Caco-2 (cell line): ENCODE data around the gene OR10J5. TPM values are rescaled to one million over a fixed set of nuclear protein-coding genes. Genes with fewer than 3 reads are reported as not detected.
"Not testable (repeated sequence)": the region's sequence is repeated elsewhere in the genome, so short reads cannot be mapped to it uniquely, and the experiment has no call there.

Experiments used
- BruUV-seq: library from RNA; stranded (reverse); fragments of 400-500 nt; replicated peaks from 2 replicates; lab custom pipeline; 2021; lab: Mats Ljungman, UMichigan
- CTCF ChIA-PET: fragments of 300-600 bp; sonication (Branson Sonifier 250); formaldehyde crosslinking; loops from one replicate; lab custom pipeline; 2022; ENCODE audit warnings: antibody characterized with exemption; lab: Charles Lee
- POLR2A ChIA-PET: fragments of 300-600 bp; sonication (Branson Sonifier 250); formaldehyde crosslinking; loops from one replicate; lab custom pipeline; 2022; ENCODE audit warnings: antibody characterized with exemption; lab: Charles Lee
- DNase-seq, 2 experiments: peaks; one replicate each; pipeline versions ENCODE4 v3.0.0 to v3.0.0-alpha.2; 2020 to 2022
- H3K27me3 ChIP-seq: replicated peaks from 2 replicates; pipeline ENCODE4 v1.6.0; 2011; ENCODE audit warnings: low read length; ENCODE audit not compliant: control insufficient read depth, insufficient read depth
- H3K36me3 ChIP-seq: 2 replicates; pipeline ENCODE4 v1.5.1; 2011; ENCODE audit warnings: low read length; ENCODE audit not compliant: control insufficient read depth, insufficient read depth
- H3K4me1 ChIP-seq: fragments of 250-450 bp; sonication (Bioruptor Pico); 2 replicates; pipeline ENCODE4 v1.5.1; 2020; ENCODE audit warnings: mild to moderate bottlenecking
- H3K4me3 ChIP-seq: 2 replicates; pipeline ENCODE4 v1.5.1; 2011; ENCODE audit warnings: low read depth, mild to moderate bottlenecking, control low read depth, low read length
- H3K9me3 ChIP-seq: fragments of 250-450 bp; sonication (Bioruptor Pico); 2 replicates; pipeline ENCODE4 v1.5.1; 2020; ENCODE audit warnings: mild to moderate bottlenecking, moderate library complexity
- H3K27ac Mint-ChIP-seq: one replicate; pipeline ENCODE4 v1.8.0; 2022; ENCODE audit warnings: mixed read lengths; ENCODE audit not compliant: unreplicated experiment
- H3K27me3 Mint-ChIP-seq: one replicate; pipeline ENCODE4 v1.8.0; 2022; ENCODE audit warnings: mixed read lengths; ENCODE audit not compliant: insufficient read depth, unreplicated experiment
- H3K36me3 Mint-ChIP-seq: one replicate; pipeline ENCODE4 v1.8.0; 2022; ENCODE audit warnings: mild to moderate bottlenecking, mixed read lengths; ENCODE audit not compliant: insufficient read depth, unreplicated experiment
- H3K4me1 Mint-ChIP-seq: one replicate; pipeline ENCODE4 v1.8.0; 2022; ENCODE audit warnings: low read depth, mixed read lengths; ENCODE audit not compliant: unreplicated experiment
- H3K4me3 Mint-ChIP-seq: one replicate; pipeline ENCODE4 v1.8.0; 2022; ENCODE audit warnings: mild to moderate bottlenecking, moderate library complexity, mixed read lengths; ENCODE audit not compliant: unreplicated experiment
- H3K9me3 Mint-ChIP-seq: one replicate; pipeline ENCODE4 v1.8.0; 2022; ENCODE audit warnings: mixed read lengths; ENCODE audit not compliant: unreplicated experiment
- intact Hi-C: fragments of 100-400 bp; cut with micrococcal nuclease; formaldehyde crosslinking; loops from one replicate; pipeline ENCODE4 v1.10.0; 2022; ENCODE audit not compliant: unreplicated experiment
- total RNA-seq: library from RNA; stranded (reverse); gene quantifications from 2 replicates; pipeline ENCODE4 v1.2.3, GENCODE V29; 2022
- TF ChIP-seq, protein P1 (sequence below), 2 experiments: fragments of 200-600 bp in 1 of 2; IDR thresholded peaks; 1 replicate in 1 of 2; 2 replicates in 1 of 2; pipeline versions ENCODE4 v1.5.1 to v1.8.0; 2011 to 2022; ENCODE audit warnings: antibody characterized with exemption in 1 of 2, control low read depth in 1 of 2, inconsistent platforms in 1 of 2, low read depth in 1 of 2, low read length in 1 of 2, mild to moderate bottlenecking in 1 of 2, moderate library complexity in 1 of 2; ENCODE audit not compliant: insufficient read depth in 1 of 2, severe bottlenecking in 1 of 2, unreplicated experiment in 1 of 2

OR10J5 gene
- total RNA-seq, 1 experiment from 2014 or later = not detected

- DNase-seq = no peak
- no peaks in the 10 kb centered on the region for H3K4me1 Mint-ChIP-seq
- Histone ChIP-seq H3K4me1 (no peaks in the 10 kb centered on the region), H3K27me3 (no peaks in the 10 kb centered on the region), H3K9me3 (peaks cover 6% of the 10 kb centered on the region), H3K4me3 (no peak overlapping the region), H3K36me3 (no peaks in the 10 kb centered on the region)
- H3K27me3 Mint-ChIP-seq = peaks cover 3% of the 10 kb centered on the region
- intact Hi-C loops = no loop called here
- no peak overlapping the region for H3K4me3 Mint-ChIP-seq
- peaks cover 39% of the 10 kb centered on the region for H3K9me3 Mint-ChIP-seq
- no peaks in the 10 kb centered on the region for H3K36me3 Mint-ChIP-seq
- H3K27ac Mint-ChIP-seq = no peak overlapping the region
- TF ChIP-seq, protein P1, sequence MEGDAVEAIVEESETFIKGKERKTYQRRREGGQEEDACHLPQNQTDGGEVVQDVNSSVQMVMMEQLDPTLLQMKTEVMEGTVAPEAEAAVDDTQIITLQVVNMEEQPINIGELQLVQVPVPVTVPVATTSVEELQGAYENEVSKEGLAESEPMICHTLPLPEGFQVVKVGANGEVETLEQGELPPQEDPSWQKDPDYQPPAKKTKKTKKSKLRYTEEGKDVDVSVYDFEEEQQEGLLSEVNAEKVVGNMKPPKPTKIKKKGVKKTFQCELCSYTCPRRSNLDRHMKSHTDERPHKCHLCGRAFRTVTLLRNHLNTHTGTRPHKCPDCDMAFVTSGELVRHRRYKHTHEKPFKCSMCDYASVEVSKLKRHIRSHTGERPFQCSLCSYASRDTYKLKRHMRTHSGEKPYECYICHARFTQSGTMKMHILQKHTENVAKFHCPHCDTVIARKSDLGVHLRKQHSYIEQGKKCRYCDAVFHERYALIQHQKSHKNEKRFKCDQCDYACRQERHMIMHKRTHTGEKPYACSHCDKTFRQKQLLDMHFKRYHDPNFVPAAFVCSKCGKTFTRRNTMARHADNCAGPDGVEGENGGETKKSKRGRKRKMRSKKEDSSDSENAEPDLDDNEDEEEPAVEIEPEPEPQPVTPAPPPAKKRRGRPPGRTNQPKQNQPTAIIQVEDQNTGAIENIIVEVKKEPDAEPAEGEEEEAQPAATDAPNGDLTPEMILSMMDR (IDR thresholded peaks at IDR 0.05; ENCODE audit: insufficient read depth in 1 of 2, low read depth in 1 of 2, low read length in 1 of 2, severe bottlenecking in 1 of 2, unreplicated experiment in 1 of 2) = no peak
- no TSS peak for BruUV-seq
- ChIA-PET POLR2A (no interaction called here), CTCF (no interaction called here)
These were observed 34.7 kb downstream of the OR10J5 start for GRCh38 chr1:159501082-159501481.

DNA sequence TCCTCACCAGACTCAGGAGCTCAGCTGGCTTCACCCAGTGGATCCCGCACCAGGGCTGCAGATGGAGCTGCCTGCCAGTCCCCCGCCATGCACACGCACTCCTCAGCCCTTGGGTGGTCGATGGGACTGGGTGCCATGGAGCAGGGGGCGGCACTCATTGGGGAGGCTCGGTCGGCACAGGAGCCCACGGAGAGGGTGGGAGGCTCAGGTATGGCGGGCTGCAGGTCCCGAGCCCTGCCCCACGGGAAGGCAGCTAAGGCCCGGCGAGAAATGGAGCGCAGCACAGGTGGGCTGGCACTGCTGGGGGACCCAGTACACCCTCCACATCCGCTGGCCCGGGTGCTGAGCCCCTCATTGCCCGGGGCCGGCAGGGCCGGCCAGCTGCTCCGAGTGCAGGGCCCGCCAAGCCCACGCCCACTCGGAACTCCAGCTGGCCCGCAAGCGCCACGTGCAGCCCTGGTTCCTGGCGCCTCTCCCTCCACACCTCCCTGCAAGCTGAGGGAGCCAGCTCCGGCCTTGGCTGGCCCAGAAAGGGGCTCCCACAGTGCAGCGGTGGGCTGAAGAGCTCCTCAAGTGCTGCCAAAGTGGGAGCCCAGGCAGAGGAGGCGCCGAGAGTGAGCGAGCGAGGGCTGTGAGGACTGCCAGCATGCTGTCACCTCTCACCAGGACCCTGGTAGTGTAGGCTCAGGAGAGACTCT is 41.1 kb downstream of the OR10J5 start:
- H3K4me3 ChIP-seq, BruUV-seq, CTCF ChIA-PET, intact Hi-C loops, H3K4me3 Mint-ChIP-seq, H3K4me1 Mint-ChIP-seq, DNase-seq, H3K4me1 ChIP-seq, H3K27ac Mint-ChIP-seq, H3K27me3 Mint-ChIP-seq, POLR2A ChIA-PET, H3K9me3 ChIP-seq, H3K36me3 Mint-ChIP-seq, H3K36me3 ChIP-seq, H3K27me3 ChIP-seq: not testable (repeated sequence)
- peaks cover 22% of the 10 kb centered on the region for H3K9me3 Mint-ChIP-seq

DNA sequence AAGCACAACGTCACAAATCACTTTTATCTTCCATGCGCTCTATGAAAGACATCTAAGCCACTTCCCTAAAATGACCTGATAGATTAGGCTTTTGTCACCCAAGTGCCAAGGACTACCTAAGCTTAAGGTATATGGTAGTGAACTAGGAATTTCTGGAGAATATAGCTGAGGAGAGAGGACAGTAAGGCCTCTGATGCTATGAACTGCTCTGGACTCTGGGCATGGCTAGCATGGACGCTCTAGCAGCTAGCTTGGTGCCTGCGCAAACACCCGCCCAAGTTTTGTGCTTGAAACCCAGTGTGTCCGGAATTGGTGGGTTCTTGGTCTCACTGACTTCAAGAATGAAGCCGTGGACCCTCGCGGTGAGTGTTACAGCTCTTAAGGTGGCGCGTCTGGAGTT is 42.5 kb downstream of the OR10J5 start:
- TF ChIP-seq, protein P1 (IDR thresholded peaks at IDR 0.05; ENCODE audit: insufficient read depth in 1 of 2, low read depth in 1 of 2, low read length in 1 of 2, severe bottlenecking in 1 of 2, unreplicated experiment in 1 of 2) = no peak
- Mint-ChIP-seq H3K4me3 (no peak overlapping the region), H3K27ac (no peak overlapping the region), H3K4me1 (no peaks in the 10 kb centered on the region), H3K36me3 (no peaks in the 10 kb centered on the region), H3K27me3 (no peaks in the 10 kb centered on the region), H3K9me3 (peaks cover 11% of the 10 kb centered on the region)
- H3K36me3 ChIP-seq = no peaks in the 10 kb centered on the region
- POLR2A ChIA-PET = no interaction called here
- no peaks in the 10 kb centered on the region for H3K4me1 ChIP-seq
- intact Hi-C loops = no loop called here
- no peak overlapping the region for H3K4me3 ChIP-seq
- CTCF ChIA-PET = no interaction called here
- no TSS peak for BruUV-seq
- no peaks in the 10 kb centered on the region for H3K27me3 ChIP-seq
- no peak for DNase-seq
- H3K9me3 ChIP-seq = no peaks in the 10 kb centered on the region
